A673 (cell line): ENCODE measurements around the gene NANOS1. TPM values are rescaled to one million over a fixed set of nuclear protein-coding genes. Genes with fewer than 3 reads are reported as not detected.

Source experiments
- BruUV-seq: library from RNA; stranded (reverse); fragments of 400-500 nt; replicated peaks from 2 replicates; lab custom pipeline; 2021; lab: Mats Ljungman, UMichigan
- CTCF ChIA-PET: fragments of 300-600 bp; sonication (Branson Sonifier 250); formaldehyde crosslinking; loops from one replicate; lab custom pipeline; 2022; ENCODE audit warnings: antibody characterized with exemption; lab: Charles Lee
- POLR2A ChIA-PET: fragments of 300-600 bp; sonication (Branson Sonifier 250); formaldehyde crosslinking; loops from one replicate; lab custom pipeline; 2022; ENCODE audit warnings: antibody characterized with exemption; ENCODE audit not compliant: low non-redundant PET; lab: Charles Lee
- DNase-seq: peaks from one replicate; pipeline ENCODE4 v3.0.0-alpha.2; 2015; ENCODE audit warnings: low spot score
- H3K27ac ChIP-seq: fragments of 200-600 bp; sonication (generic); 2 replicates; pipeline ENCODE4 v1.5.1; 2016; ENCODE audit warnings: mixed run types, low read depth, mild to moderate bottlenecking, mixed read lengths, antibody characterized with exemption, low read length; ENCODE audit not compliant: poor library complexity, severe bottlenecking
- H3K27me3 ChIP-seq: fragments of 200-600 bp; sonication (generic); replicated peaks from 2 replicates; pipeline ENCODE4 v1.6.1; 2017; ENCODE audit warnings: mixed run types, low read depth, mild to moderate bottlenecking, mixed read lengths, antibody characterized with exemption, low read length; ENCODE audit not compliant: insufficient read depth, poor library complexity
- H3K36me3 ChIP-seq: fragments of 200-600 bp; sonication (generic); 2 replicates; pipeline ENCODE4 v1.6.1; 2016; ENCODE audit warnings: mixed run types, mild to moderate bottlenecking, mixed read lengths, antibody characterized with exemption, low read length; ENCODE audit not compliant: insufficient read depth, poor library complexity, severe bottlenecking
- H3K4me1 ChIP-seq: fragments of 200-600 bp; sonication (generic); 2 replicates; pipeline ENCODE4 v1.6.1; 2017; ENCODE audit warnings: mixed run types, mild to moderate bottlenecking, mixed read lengths, antibody characterized with exemption, low read length; ENCODE audit not compliant: insufficient read depth, poor library complexity, severe bottlenecking
- H3K4me3 ChIP-seq: fragments of 200-600 bp; sonication (generic); 2 replicates; pipeline ENCODE4 v1.5.1; 2016; ENCODE audit warnings: low read depth, mixed run types, mild to moderate bottlenecking, mixed read lengths, low read length; ENCODE audit not compliant: poor library complexity, severe bottlenecking
- H3K9me3 ChIP-seq: fragments of 200-600 bp; sonication (generic); 2 replicates; pipeline ENCODE4 v1.6.1; 2016; ENCODE audit warnings: mixed run types, low read depth, mild to moderate bottlenecking, mixed read lengths, antibody characterized with exemption, low read length; ENCODE audit not compliant: poor library complexity, severe bottlenecking
- EZH2 ChIP-seq: fragments of 200-600 bp; sonication (generic); IDR thresholded peaks from 2 replicates; pipeline ENCODE4 v1.6.1; 2017; ENCODE audit warnings: borderline replicate concordance, low read depth, mild to moderate bottlenecking, mixed read lengths, antibody characterized with exemption, low read length; ENCODE audit not compliant: poor library complexity, severe bottlenecking
- intact Hi-C: fragments of 100-400 bp; cut with micrococcal nuclease; formaldehyde crosslinking; loops from one replicate; pipeline ENCODE4 v1.10.0; 2022; ENCODE audit not compliant: unreplicated experiment
- total RNA-seq: library from RNA; stranded (reverse); gene quantifications from 2 replicates; pipeline ENCODE4 v1.2.3, GENCODE V29; 2021
- TF ChIP-seq, protein P1 (sequence below): fragments of 300-800, 200-600 bp; sonication (generic); conservative IDR thresholded peaks from 2 replicates; pipeline ENCODE4 v1.5.1; 2017; ENCODE audit warnings: low read depth, mild to moderate bottlenecking, antibody characterized with exemption, low read length, moderate library complexity, mixed read lengths

NANOS1 gene
- total RNA-seq, 1 experiment from 2014 or later: 0.67 TPM

DNA sequence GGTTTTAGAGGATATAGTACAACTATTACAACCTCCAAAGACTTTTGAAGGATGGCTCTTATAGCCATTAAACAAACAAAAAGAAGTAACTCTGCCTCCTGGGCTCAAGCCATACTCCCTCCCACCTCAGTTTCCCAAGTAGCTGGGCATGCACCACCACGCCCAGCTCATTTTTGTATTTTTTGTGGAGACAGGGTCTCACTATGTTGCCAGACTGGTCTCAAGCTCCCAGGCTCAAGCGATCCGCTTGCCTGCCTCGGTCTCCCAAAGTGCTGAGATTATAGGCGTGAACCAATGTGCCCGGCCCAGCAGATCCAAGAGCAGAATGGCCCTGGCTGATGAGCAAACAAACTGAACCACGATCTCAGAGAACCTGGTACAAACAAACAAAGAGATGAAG is 16.0 kb downstream of the NANOS1 start:
- CTCF ChIA-PET: no interaction called here
- TF ChIP-seq EZH2: no peak
- TF ChIP-seq, protein P1, sequence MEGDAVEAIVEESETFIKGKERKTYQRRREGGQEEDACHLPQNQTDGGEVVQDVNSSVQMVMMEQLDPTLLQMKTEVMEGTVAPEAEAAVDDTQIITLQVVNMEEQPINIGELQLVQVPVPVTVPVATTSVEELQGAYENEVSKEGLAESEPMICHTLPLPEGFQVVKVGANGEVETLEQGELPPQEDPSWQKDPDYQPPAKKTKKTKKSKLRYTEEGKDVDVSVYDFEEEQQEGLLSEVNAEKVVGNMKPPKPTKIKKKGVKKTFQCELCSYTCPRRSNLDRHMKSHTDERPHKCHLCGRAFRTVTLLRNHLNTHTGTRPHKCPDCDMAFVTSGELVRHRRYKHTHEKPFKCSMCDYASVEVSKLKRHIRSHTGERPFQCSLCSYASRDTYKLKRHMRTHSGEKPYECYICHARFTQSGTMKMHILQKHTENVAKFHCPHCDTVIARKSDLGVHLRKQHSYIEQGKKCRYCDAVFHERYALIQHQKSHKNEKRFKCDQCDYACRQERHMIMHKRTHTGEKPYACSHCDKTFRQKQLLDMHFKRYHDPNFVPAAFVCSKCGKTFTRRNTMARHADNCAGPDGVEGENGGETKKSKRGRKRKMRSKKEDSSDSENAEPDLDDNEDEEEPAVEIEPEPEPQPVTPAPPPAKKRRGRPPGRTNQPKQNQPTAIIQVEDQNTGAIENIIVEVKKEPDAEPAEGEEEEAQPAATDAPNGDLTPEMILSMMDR: no peak
- no peak for DNase-seq
- no peak overlapping the region for H3K4me3 ChIP-seq
- peaks cover 94% of the 10 kb centered on the region for H3K36me3 ChIP-seq
- no peaks in the 10 kb centered on the region for H3K27me3 ChIP-seq
- POLR2A ChIA-PET: no interaction called here
- no peaks in the 10 kb centered on the region for H3K4me1 ChIP-seq
- H3K9me3 ChIP-seq: no peaks in the 10 kb centered on the region
- no peak overlapping the region for H3K27ac ChIP-seq
- intact Hi-C loops: no loop called here
- no TSS peak for BruUV-seq

DNA sequence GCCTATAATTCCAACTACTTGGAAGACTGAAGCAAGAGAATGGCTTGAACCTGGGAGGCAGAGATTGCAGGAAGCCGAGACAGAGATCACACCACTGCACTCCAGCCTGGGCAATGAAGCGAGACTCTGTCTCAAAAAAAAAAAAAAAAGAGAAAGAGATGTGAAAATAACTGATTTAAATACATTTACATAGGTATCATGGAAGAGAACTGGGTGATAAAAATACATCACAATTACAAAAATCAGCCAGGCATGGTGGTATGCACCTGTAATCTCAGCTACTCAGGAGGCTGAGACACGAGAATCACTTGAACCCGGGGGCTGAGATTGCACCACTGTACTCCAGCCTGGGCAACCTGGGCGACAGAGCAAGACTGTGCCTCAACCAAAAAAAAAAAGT is 19.8 kb downstream of the NANOS1 start:
- no TSS peak for BruUV-seq
- CTCF ChIA-PET: no interaction called here
- intact Hi-C loops: no loop called here

DNA sequence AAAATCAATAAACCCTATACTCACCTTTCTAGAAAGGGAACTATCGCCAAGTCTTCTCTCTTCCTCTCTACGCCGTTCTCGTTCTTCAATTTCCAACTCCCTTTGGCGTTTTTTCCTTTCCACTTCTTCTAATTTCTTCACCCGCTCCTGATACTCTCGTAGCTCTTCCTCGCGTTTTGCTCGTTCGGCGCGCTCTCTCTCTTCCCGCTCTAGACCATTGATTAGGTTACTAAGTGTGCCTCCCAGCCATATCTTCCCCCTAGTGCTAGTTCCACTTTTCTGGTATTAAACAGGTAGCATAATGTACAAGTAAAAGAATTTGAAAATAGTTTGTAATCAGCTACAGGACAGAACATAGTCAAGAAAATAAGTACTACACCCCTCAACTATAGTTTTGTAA is 20.3 kb downstream of the NANOS1 start:
- intact Hi-C loops: no loop called here
- Histone ChIP-seq H3K27me3 (no peaks in the 10 kb centered on the region), H3K4me3 (no peak overlapping the region), H3K9me3 (no peaks in the 10 kb centered on the region), H3K4me1 (no peaks in the 10 kb centered on the region), H3K36me3 (peaks cover 98% of the 10 kb centered on the region), H3K27ac (no peak overlapping the region)
- ChIA-PET CTCF (no interaction called here), POLR2A (interaction anchor here (0.7 kb wide), 1 partner anchor 20 kb away, joined by 6 read pairs; no protein-coding TSS in a partner anchor)
- no peak for DNase-seq
- BruUV-seq: no TSS peak
- TF ChIP-seq, protein P1: no peak
- no peak for TF ChIP-seq EZH2

More for the DNA sequence above, 19.8 kb downstream of the NANOS1 start:
- POLR2A ChIA-PET: interaction anchor here (0.7 kb wide), 1 partner anchor 20 kb away, joined by 6 read pairs; no protein-coding TSS in a partner anchor
- Histone ChIP-seq H3K9me3 (no peaks in the 10 kb centered on the region), H3K4me3 (no peak overlapping the region), H3K4me1 (no peaks in the 10 kb centered on the region), H3K36me3 (peaks cover 97% of the 10 kb centered on the region), H3K27ac (no peak overlapping the region), H3K27me3 (no peaks in the 10 kb centered on the region)
- TF ChIP-seq, protein P1: no peak
- no peak for TF ChIP-seq EZH2
- no peak for DNase-seq
